Ishikawa (cell line): ENCODE data around the gene RASAL3.

Experiments
- CEBPB ChIP-seq: IDR thresholded peaks from 2 replicates; pipeline ENCODE4 v1.6.1; 2012
- CREB1 ChIP-seq: IDR thresholded peaks from 2 replicates; pipeline ENCODE4 v1.6.1; 2012; ENCODE audit warnings: low read depth
- EP300 ChIP-seq: IDR thresholded peaks from 2 replicates; pipeline ENCODE4 v1.6.1; 2012; ENCODE audit warnings: borderline replicate concordance
- FOXM1 ChIP-seq: IDR thresholded peaks from 2 replicates; pipeline ENCODE4 v1.6.1; 2012; ENCODE audit warnings: low read depth, borderline replicate concordance
- MAX ChIP-seq: IDR thresholded peaks from 2 replicates; pipeline ENCODE4 v1.6.1; 2012
- RAD21 ChIP-seq: IDR thresholded peaks from 2 replicates; pipeline ENCODE4 v1.6.1; 2012; ENCODE audit warnings: low read depth
- REST ChIP-seq: IDR thresholded peaks from 2 replicates; pipeline ENCODE4 v1.6.1; 2012; ENCODE audit warnings: low read depth, mild to moderate bottlenecking
- TCF12 ChIP-seq: IDR thresholded peaks from 2 replicates; pipeline ENCODE4 v1.6.1; 2012; ENCODE audit warnings: low read depth
- TEAD4 ChIP-seq: IDR thresholded peaks from 2 replicates; pipeline ENCODE4 v1.6.1; 2012
- USF1 ChIP-seq: IDR thresholded peaks from 2 replicates; pipeline ENCODE4 v1.6.1; 2012
- YY1 ChIP-seq: IDR thresholded peaks from 2 replicates; pipeline ENCODE4 v1.6.1; 2012; ENCODE audit warnings: low read depth

DNA sequence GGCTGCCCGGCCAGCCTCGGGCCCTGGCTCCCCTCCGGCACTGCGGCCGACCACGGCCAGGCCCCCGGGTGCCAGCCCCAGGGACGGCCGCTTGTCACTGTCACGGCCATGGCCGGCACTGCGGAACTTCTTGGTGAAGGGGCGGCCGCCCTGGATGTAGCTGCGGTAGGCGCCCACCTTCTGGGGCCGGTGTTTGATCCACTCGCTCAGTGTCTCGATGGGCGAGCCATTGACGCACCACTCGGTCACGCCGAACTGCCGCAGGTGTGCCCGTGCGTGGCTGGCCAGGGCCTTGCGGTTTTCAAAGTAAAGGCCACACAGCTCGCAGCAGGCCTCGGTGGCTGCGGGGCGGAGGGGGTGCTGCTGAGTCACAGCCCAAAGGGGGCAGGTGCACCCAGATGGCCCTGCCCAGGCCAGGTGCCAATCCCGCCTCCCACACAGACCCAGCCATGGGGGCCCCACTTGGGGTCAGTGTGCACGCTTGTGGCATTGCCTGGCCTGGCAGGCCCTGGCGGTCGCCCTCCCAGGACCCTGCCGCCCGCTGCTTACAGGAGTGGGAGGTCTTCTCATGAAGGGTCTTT is 39.6 kb downstream of the RASAL3 start:
- no peak for TF ChIP-seq REST
- no peak for TF ChIP-seq RAD21
- TF ChIP-seq TEAD4, result no peak
- TF ChIP-seq YY1, result no peak
- no peak for TF ChIP-seq TCF12
- no peak for TF ChIP-seq FOXM1
- no peak for TF ChIP-seq USF1
- TF ChIP-seq CEBPB, result no peak
- no peak for TF ChIP-seq CREB1
- no peak for TF ChIP-seq MAX
- TF ChIP-seq EP300, result no peak
